AG04449 (cell line): Measurements from ENCODE around the gene PTPRM.

Source experiments
- CTCF ChIA-PET: fragments of 350-600 bp; formaldehyde crosslinking; extraction: SDS; loops from one replicate; lab custom pipeline; 2021; ENCODE audit warnings: antibody characterized with exemption; lab: Yijun Ruan, JAX
- POLR2A ChIA-PET: fragments of 400-600, 350-600 bp; formaldehyde crosslinking; extraction: SDS; loops from one replicate; lab custom pipeline; 2020; ENCODE audit warnings: antibody characterized with exemption, inconsistent platforms; lab: Yijun Ruan, JAX
- DNase-seq: peaks from one replicate; pipeline ENCODE4 v3.0.0-alpha.2; 2010; ENCODE audit warnings: low read depth, low spot score
- H3K4me3 ChIP-seq: 2 replicates; pipeline ENCODE4 v1.5.1; 2011; ENCODE audit warnings: low read depth, mild to moderate bottlenecking, control low read depth, low read length
- TF ChIP-seq, protein P1 (sequence below): IDR thresholded peaks from one replicate; pipeline ENCODE4 v1.5.1; 2011; ENCODE audit warnings: mild to moderate bottlenecking, moderate library complexity, low read length, control low read depth, inconsistent platforms; ENCODE audit not compliant: insufficient read depth; ENCODE audit errors: missing control alignments

PTPRM gene

DNA sequence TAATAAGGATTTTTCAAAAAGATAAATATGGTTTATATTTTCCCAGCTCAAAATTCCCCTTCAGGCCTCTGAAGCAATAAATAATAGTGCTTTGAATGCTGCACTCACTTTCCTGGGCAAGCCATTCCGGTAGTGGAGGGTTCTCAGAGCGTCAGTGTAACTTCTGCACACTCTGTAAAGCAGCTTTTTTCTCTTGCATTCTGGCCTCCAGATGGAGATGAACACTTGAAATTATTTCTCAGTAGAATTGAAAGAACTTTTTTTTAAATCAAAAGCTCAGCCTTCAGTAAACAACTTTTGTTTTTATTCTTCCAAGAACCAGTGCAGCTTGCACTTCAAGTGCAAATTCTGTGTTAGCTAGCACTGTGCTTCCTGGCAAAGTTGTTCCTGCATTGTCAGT, 761.0 kb downstream of the PTPRM start:
- POLR2A ChIA-PET: no interaction called here
- TF ChIP-seq, protein P1, sequence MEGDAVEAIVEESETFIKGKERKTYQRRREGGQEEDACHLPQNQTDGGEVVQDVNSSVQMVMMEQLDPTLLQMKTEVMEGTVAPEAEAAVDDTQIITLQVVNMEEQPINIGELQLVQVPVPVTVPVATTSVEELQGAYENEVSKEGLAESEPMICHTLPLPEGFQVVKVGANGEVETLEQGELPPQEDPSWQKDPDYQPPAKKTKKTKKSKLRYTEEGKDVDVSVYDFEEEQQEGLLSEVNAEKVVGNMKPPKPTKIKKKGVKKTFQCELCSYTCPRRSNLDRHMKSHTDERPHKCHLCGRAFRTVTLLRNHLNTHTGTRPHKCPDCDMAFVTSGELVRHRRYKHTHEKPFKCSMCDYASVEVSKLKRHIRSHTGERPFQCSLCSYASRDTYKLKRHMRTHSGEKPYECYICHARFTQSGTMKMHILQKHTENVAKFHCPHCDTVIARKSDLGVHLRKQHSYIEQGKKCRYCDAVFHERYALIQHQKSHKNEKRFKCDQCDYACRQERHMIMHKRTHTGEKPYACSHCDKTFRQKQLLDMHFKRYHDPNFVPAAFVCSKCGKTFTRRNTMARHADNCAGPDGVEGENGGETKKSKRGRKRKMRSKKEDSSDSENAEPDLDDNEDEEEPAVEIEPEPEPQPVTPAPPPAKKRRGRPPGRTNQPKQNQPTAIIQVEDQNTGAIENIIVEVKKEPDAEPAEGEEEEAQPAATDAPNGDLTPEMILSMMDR: no peak
- CTCF ChIA-PET: no interaction called here
- DNase-seq: no peak
- no peak overlapping the region for H3K4me3 ChIP-seq

- CTCF ChIA-PET: interaction anchor here (1.6 to 1.9 kb wide), 2 partner anchors 9 to 60 kb away, joined by 3 to 8 read pairs; no protein-coding TSS in a partner anchor
- TF ChIP-seq, protein P1: no peak
- H3K4me3 ChIP-seq: no peak overlapping the region
- peak; percentile 46 for DNase-seq
- POLR2A ChIA-PET: no interaction called here
Measured at GRCh38 chr18:8329186-8329771, 762.2 kb downstream of the PTPRM start.

DNA sequence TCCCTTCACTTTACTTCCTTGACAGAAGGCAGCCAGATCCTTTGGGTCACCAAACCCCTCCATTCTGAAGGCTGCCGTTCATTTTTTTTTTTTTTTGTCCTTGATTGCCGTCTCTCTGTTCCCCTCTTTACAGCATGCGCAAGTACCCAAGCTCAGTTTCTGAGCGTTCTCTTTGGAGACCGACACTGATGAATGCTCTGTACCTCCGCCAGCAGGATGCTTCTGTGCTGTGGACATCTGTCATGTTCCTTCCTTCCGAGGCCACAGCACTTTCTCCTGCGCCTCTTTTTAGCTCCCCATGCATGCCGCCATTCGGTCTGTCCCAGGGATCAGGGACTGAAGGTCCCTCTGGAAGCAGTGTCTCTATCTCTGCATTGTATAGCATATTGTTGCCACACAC, 763.5 kb downstream of the PTPRM start:
- ChIA-PET POLR2A (interaction anchor here (0.7 kb wide), 1 partner anchor 177 kb away, joined by 3 read pairs; no protein-coding TSS in a partner anchor), CTCF (interaction anchor here (0.6 to 1.9 kb wide), 3 partner anchors 10 to 602 kb away, joined by 3 to 8 read pairs (median 3); no protein-coding TSS in a partner anchor)
- DNase-seq: no peak
- TF ChIP-seq, protein P1: no peak
- no peak overlapping the region for H3K4me3 ChIP-seq

- no peak for DNase-seq
- ChIA-PET POLR2A (no interaction called here), CTCF (no interaction called here)
- TF ChIP-seq, protein P1: no peak
- no peak overlapping the region for H3K4me3 ChIP-seq
Measured at GRCh38 chr18:8332286-8332685, 765.2 kb downstream of the PTPRM start.

GRCh38 chr18:8333961-8334360, 766.8 kb downstream of the PTPRM start:
- H3K4me3 ChIP-seq: no peak overlapping the region
- CTCF ChIA-PET: no interaction called here
- DNase-seq: no peak
- TF ChIP-seq, protein P1: no peak
- POLR2A ChIA-PET: no interaction called here

DNA sequence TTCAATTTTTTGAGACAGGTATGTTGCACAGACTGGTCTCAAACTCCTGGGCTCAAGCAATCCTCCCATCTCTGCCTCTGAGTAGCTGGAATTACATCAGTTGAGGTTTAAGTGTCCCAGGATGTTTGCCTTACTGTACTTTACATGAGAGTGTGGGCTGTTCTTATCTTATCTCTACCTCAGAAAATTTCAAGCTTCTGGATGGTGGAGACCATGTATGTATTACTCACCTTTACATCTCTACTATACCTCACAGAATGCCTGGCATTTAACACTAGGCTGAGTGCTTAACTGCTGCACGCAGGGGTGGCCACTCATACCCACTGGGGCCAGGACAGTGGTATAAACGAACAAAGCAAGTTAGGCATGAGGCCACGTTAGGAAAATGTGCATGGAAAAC, 770.1 kb downstream of the PTPRM start:
- no peak for DNase-seq
- TF ChIP-seq, protein P1: no peak
- POLR2A ChIA-PET: no interaction called here
- no peak overlapping the region for H3K4me3 ChIP-seq
- CTCF ChIA-PET: no interaction called here
